Prostate gland (tissue), 2 donors: ENCODE results near the gene ESR2. TPM values are rescaled to one million over a fixed set of nuclear protein-coding genes. Genes with fewer than 3 reads are reported as not detected.

Experiments
- DNase-seq: peaks from one replicate; pipeline ENCODE4 v3.0.0-alpha.2; 2019; ENCODE audit warnings: low spot score
- H3K27ac ChIP-seq, 2 donors: fragments of 200-600 bp; sonication (generic); 2 replicates each; pipeline ENCODE4 v1.5.1; 2017 to 2019
- H3K27me3 ChIP-seq: fragments of 200-600 bp; sonication (generic); replicated peaks from 2 replicates; pipeline ENCODE4 v1.5.1; 2019; ENCODE audit not compliant: insufficient read depth
- H3K36me3 ChIP-seq, 2 donors: fragments of 200-600 bp; sonication (generic); 1 replicate in 1 of 2; 2 replicates in 1 of 2; pipeline versions ENCODE4 v1.5.1 to v1.8.1; 2017 to 2019
- H3K4me1 ChIP-seq: fragments of 200-600 bp; sonication (generic); replicated peaks from 2 replicates; pipeline ENCODE4 v1.5.1; 2019
- H3K4me3 ChIP-seq, 2 donors: fragments of 200-600 bp; sonication (generic); 2 replicates each; pipeline ENCODE4 v1.5.1; 2017 to 2019
- H3K9me3 ChIP-seq: fragments of 200-600 bp; sonication (generic); 2 replicates; pipeline ENCODE4 v1.5.1; 2017
- POLR2A ChIP-seq: fragments of 450-650 bp; IDR thresholded peaks from one replicate; pipeline ENCODE4 v1.6.1; 2016; ENCODE audit warnings: antibody characterized with exemption, mild to moderate bottlenecking
- POLR2AphosphoS5 ChIP-seq: sonication (generic); formaldehyde crosslinking; IDR thresholded peaks from one replicate; pipeline ENCODE4 v1.6.1; 2017; ENCODE audit warnings: antibody characterized with exemption
- WGBS: methylation state at CpG from one replicate; pipeline ENCODE4 v1.1.5; 2018; 5-methylcytosine and 5-hydroxymethylcytosine counted together
- intact Hi-C: fragments of 100-400 bp; cut with DNase I; formaldehyde crosslinking; loops from one replicate; pipeline ENCODE4 v1.14.2; 2022
- total RNA-seq, 2 donors: library from RNA; depleted of rRNA; stranded (reverse); fragments of >200 nt; gene quantifications; one replicate each; pipeline ENCODE4 v1.1.0, GENCODE V29; 2016
- TF ChIP-seq, protein P1 (sequence below), 4 experiments: fragments of 200-600 bp in 2 of 4; fragments of 450-650 bp in 2 of 4; sonication (generic) in 2 of 4; IDR thresholded peaks; 1 replicate in 3 of 4; 2 replicates in 1 of 4; pipeline ENCODE4 v1.5.1; 2016 to 2019; ENCODE audit warnings: antibody characterized with exemption in 4 of 4, mild to moderate bottlenecking in 2 of 4, moderate library complexity in 2 of 4

ESR2 gene
- total RNA-seq, 2 donors from 2014 or later = 0.68 to 21.4 TPM

DNA sequence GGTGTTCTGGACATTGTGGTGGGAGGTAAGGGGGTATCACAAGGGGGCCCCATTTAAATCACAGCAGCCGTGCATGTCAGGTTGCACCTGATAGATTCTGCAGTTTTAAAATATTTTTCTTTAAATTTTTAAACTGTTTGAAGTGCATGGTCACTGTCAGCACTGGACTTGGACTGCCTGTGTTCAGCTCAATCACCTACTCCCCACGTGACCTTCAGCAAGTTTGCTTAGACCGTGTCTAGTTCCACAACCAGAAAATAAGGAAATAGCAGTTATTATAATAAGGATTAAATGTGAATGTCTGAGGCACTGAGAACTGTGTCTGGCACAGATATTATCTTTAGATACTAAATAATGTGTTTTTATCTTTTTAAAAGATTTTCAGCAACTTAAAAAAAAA lies 64.7 kb downstream of the ESR2 start:
- WGBS = 84% methylated on average over 3 of the region's 3 CpGs
- Histone ChIP-seq H3K9me3 (no peaks in the 10 kb centered on the region), H3K4me3 (no peak overlapping the region), H3K36me3 (no peaks in the 10 kb centered on the region), H3K27ac (no peak overlapping the region), H3K4me1 (no peaks in the 10 kb centered on the region), H3K27me3 (no peaks in the 10 kb centered on the region)
- TF ChIP-seq POLR2AphosphoS5 = no peak
- TF ChIP-seq, protein P1, sequence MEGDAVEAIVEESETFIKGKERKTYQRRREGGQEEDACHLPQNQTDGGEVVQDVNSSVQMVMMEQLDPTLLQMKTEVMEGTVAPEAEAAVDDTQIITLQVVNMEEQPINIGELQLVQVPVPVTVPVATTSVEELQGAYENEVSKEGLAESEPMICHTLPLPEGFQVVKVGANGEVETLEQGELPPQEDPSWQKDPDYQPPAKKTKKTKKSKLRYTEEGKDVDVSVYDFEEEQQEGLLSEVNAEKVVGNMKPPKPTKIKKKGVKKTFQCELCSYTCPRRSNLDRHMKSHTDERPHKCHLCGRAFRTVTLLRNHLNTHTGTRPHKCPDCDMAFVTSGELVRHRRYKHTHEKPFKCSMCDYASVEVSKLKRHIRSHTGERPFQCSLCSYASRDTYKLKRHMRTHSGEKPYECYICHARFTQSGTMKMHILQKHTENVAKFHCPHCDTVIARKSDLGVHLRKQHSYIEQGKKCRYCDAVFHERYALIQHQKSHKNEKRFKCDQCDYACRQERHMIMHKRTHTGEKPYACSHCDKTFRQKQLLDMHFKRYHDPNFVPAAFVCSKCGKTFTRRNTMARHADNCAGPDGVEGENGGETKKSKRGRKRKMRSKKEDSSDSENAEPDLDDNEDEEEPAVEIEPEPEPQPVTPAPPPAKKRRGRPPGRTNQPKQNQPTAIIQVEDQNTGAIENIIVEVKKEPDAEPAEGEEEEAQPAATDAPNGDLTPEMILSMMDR (IDR thresholded peaks at IDR 0.05) = no peak
- no peak for TF ChIP-seq POLR2A
- intact Hi-C loops = no loop called here
- no peak for DNase-seq

DNA sequence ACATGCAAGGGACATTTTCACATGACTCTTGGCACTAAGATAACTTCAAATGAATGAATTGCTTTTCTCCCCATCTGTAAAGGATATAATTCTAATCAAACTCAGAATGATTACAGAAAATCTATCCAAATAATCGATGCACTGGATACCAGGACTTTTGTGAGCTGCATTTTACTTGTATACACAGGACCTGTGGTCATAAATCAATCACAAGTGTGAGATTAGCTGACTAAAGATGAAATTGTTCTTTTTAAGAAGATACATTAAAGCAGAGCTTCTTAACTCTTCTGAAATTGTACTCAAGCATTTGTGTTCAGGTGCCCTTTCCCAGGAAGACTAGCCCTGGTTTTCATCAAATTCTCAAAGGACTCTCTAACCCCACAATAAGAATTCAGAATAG lies 66.3 kb downstream of the ESR2 start:
- intact Hi-C loops = no loop called here
- H3K4me1 ChIP-seq = no peaks in the 10 kb centered on the region
- H3K9me3 ChIP-seq = no peaks in the 10 kb centered on the region
- H3K36me3 ChIP-seq = no peaks in the 10 kb centered on the region
- DNase-seq = no peak
- no peak for TF ChIP-seq POLR2AphosphoS5
- TF ChIP-seq, protein P1 (IDR thresholded peaks at IDR 0.05) = no peak
- H3K27me3 ChIP-seq = no peaks in the 10 kb centered on the region
- WGBS = 32% methylated on average over 1 of the region's 1 CpG
- no peak overlapping the region for H3K27ac ChIP-seq
- H3K4me3 ChIP-seq = no peak overlapping the region

DNA sequence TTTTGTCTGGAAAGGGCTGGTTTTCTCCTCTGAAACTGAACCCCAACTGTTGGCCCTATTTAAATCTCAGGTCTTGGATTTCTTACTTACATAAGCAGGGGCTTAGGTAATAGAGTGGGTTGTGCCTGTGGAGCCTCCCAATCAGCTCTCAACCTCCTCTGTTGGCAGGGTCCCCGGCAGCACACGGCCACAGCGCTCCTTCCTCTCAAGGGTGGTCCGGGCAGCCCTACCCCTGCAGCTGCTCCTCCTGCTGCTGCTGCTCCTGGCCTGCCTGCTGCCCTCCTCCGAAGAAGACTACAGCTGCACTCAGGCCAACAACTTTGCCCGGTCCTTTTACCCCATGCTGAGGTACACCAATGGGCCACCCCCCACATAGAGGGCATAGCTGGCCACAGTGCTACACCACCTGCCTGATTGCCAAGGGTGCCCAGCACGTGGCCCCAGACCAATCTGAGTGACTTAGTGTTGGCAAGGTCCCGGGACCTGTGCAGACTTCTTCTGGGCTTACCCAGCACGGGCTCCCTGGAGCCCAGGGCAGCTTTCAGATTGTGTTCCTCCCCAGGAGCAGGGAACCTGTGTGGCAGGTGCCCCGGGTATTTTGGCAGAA lies 68.9 kb downstream of the ESR2 start:
- WGBS = 72% methylated on average over 10 of the region's 10 CpGs
- H3K9me3 ChIP-seq = no peaks in the 10 kb centered on the region
- H3K27ac ChIP-seq = no peak overlapping the region
- no peaks in the 10 kb centered on the region for H3K27me3 ChIP-seq
- H3K4me1 ChIP-seq = no peaks in the 10 kb centered on the region
- H3K36me3 ChIP-seq = peaks cover 0 to 7% of the 10 kb centered on the region in 2 donors
- DNase-seq = no peak
- H3K4me3 ChIP-seq = no peak overlapping the region
- TF ChIP-seq, protein P1 (IDR thresholded peaks at IDR 0.05) = no peak
- TF ChIP-seq POLR2A = no peak
- TF ChIP-seq POLR2AphosphoS5 = no peak
- intact Hi-C loops = no loop called here

DNA sequence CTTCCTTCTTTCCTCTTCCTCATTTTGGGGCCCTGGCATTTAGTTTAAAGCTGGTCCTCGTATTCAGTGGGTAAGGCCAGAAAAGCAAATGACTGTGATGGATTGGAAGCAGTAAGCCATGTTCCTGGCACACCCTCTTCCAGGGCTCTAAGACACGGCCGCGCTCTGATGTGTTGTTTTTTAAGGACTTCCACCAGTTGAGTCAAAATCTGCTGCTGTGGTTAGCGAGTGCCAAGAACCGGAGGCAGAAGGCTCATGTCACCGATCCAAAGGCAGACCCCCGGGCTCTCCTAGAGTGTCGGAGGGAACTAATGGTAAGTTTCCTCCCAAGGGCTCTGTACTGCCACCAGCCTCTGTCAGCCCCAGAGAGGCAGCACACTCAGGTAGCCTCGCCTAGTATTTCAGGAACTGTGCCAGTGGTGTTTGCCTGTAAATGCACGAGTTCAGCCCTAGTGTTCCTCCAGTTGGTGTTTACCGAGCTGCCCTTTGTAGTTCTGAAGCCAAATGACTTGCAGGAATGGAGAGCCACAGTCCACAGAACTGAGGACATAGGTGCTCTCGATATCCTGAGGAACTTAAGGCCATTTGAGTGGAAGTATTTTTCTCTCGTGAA lies 72.7 kb downstream of the ESR2 start:
- 78% methylated on average over 14 of the region's 14 CpGs for WGBS

More for the DNA sequence above, 72.7 kb downstream of the ESR2 start:
- Histone ChIP-seq H3K27ac (no peak overlapping the region), H3K9me3 (no peaks in the 10 kb centered on the region), H3K36me3 (peaks cover 0 to 13% of the 10 kb centered on the region in 2 donors), H3K4me1 (no peaks in the 10 kb centered on the region), H3K27me3 (no peaks in the 10 kb centered on the region), H3K4me3 (no peak overlapping the region)
- DNase-seq = peak; percentile 61
- intact Hi-C loops = no loop called here
- TF ChIP-seq POLR2AphosphoS5 = peak; percentile 63
- TF ChIP-seq, protein P1 (IDR thresholded peaks at IDR 0.05) = no peak
- no peak for TF ChIP-seq POLR2A
